ENCODE measurements around the gene BCLAF3.

BCLAF3 gene

DNA sequence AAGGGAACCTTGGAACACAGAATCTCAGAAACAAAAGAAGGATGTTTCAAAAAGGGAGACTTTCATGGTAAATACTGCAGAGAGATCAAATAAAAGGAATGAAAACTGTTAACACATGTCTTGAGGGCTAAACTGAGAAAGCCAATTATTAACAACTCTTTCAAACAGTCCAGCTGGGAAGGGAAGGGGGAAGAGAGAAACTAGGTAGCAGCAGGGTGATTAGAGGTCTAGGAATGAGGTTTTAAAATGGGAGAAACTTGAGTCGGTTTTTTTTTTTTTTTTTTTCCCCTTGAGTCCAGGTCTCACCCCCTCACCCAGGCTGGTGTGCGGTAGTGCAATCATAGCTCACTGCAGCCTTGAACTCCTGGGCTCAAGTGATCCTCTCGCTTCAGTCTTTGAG is 4.3 kb downstream of the BCLAF3 start:
- Mint-ChIP-seq H3K27me3 (ENCODE audit: low read depth, poor library complexity) (peaks cover 3% of the 10 kb centered on the region), H3K9me3 (peaks cover 54% of the 10 kb centered on the region), H3K27ac (no peak overlapping the region), H3K4me3 (no peak overlapping the region), H3K4me1 (peaks cover 5% of the 10 kb centered on the region), H3K36me3 (ENCODE audit: low read depth) (peaks cover 14% of the 10 kb centered on the region)
- DNase-seq: no peak
- TF ChIP-seq, protein P1, sequence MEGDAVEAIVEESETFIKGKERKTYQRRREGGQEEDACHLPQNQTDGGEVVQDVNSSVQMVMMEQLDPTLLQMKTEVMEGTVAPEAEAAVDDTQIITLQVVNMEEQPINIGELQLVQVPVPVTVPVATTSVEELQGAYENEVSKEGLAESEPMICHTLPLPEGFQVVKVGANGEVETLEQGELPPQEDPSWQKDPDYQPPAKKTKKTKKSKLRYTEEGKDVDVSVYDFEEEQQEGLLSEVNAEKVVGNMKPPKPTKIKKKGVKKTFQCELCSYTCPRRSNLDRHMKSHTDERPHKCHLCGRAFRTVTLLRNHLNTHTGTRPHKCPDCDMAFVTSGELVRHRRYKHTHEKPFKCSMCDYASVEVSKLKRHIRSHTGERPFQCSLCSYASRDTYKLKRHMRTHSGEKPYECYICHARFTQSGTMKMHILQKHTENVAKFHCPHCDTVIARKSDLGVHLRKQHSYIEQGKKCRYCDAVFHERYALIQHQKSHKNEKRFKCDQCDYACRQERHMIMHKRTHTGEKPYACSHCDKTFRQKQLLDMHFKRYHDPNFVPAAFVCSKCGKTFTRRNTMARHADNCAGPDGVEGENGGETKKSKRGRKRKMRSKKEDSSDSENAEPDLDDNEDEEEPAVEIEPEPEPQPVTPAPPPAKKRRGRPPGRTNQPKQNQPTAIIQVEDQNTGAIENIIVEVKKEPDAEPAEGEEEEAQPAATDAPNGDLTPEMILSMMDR (IDR thresholded peaks at IDR 0.05): no peak

GRCh38 chrX:19981947-19982346 is 8.9 kb downstream of the BCLAF3 start:
- Mint-ChIP-seq H3K4me1 (no peaks in the 10 kb centered on the region), H3K36me3 (ENCODE audit: low read depth) (peaks cover 31% of the 10 kb centered on the region), H3K27me3 (ENCODE audit: low read depth, poor library complexity) (no peaks in the 10 kb centered on the region), H3K9me3 (peaks cover 77% of the 10 kb centered on the region), H3K4me3 (no peak overlapping the region), H3K27ac (no peak overlapping the region)
- TF ChIP-seq, protein P1 (IDR thresholded peaks at IDR 0.05): no peak
- no peak for DNase-seq

GRCh38 chrX:19975845-19976244 is 15.0 kb downstream of the BCLAF3 start:
- H3K27me3 Mint-ChIP-seq (ENCODE audit: low read depth, poor library complexity): no peaks in the 10 kb centered on the region
- TF ChIP-seq, protein P1 (IDR thresholded peaks at IDR 0.05): no peak
- no peak overlapping the region for H3K27ac Mint-ChIP-seq
- peaks cover 70% of the 10 kb centered on the region for H3K9me3 Mint-ChIP-seq
- H3K4me3 Mint-ChIP-seq: no peak overlapping the region
- DNase-seq: no peak
- H3K4me1 Mint-ChIP-seq: no peaks in the 10 kb centered on the region
- peaks cover 35% of the 10 kb centered on the region for H3K36me3 Mint-ChIP-seq (ENCODE audit: low read depth)

- Mint-ChIP-seq H3K27ac (no peak overlapping the region), H3K36me3 (ENCODE audit: low read depth) (peaks cover 26% of the 10 kb centered on the region), H3K4me3 (no peak overlapping the region), H3K9me3 (peaks cover 50% of the 10 kb centered on the region), H3K4me1 (peaks cover 3% of the 10 kb centered on the region), H3K27me3 (ENCODE audit: low read depth, poor library complexity) (no peaks in the 10 kb centered on the region)
- DNase-seq: no peak
- TF ChIP-seq, protein P1 (IDR thresholded peaks at IDR 0.05): no peak
Observed at GRCh38 chrX:19972984-19973383, 17.9 kb downstream of the BCLAF3 start.

DNA sequence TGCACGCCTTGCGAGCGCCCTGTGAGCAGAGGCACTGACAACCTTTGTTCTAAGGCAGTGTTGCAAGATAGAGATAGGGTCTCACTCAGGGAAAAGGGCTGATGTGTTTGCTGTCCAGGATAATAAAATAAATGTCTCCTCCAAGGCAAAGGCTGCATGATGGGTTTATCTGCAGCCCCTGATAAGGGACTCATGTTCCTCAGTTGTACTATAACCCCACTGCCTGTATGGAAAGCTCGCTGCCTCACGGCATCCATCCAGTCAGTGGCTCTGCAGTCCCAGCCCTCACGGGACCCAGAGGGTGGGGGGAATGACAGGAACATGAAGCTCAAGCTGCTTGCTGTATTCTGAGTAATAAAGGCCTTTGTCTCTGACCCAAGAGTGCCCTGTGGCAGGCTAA is 22.6 kb downstream of the BCLAF3 start:
- H3K4me3 Mint-ChIP-seq: no peak overlapping the region
- H3K27ac Mint-ChIP-seq: no peak overlapping the region
- peaks cover 34% of the 10 kb centered on the region for H3K9me3 Mint-ChIP-seq
- H3K4me1 Mint-ChIP-seq: peaks cover 4% of the 10 kb centered on the region
- TF ChIP-seq, protein P1 (IDR thresholded peaks at IDR 0.05): no peak
- no peak for DNase-seq
- H3K36me3 Mint-ChIP-seq (ENCODE audit: low read depth): peaks cover 21% of the 10 kb centered on the region
- no peaks in the 10 kb centered on the region for H3K27me3 Mint-ChIP-seq (ENCODE audit: low read depth, poor library complexity)

- Mint-ChIP-seq H3K4me1 (peaks cover 6% of the 10 kb centered on the region), H3K9me3 (peaks cover 30% of the 10 kb centered on the region), H3K36me3 (ENCODE audit: low read depth) (peaks cover 26% of the 10 kb centered on the region), H3K27me3 (ENCODE audit: low read depth, poor library complexity) (no peaks in the 10 kb centered on the region), H3K27ac (no peak overlapping the region), H3K4me3 (no peak overlapping the region)
- DNase-seq: no peak
- TF ChIP-seq, protein P1 (IDR thresholded peaks at IDR 0.05): no peak
Observed at GRCh38 chrX:19966056-19966455, 24.8 kb downstream of the BCLAF3 start.
